SJSA1 (cell line): ENCODE data around the gene FER. TPM values are rescaled to one million over a fixed set of nuclear protein-coding genes. Genes with fewer than 3 reads are reported as not detected.
"Not testable (repeated sequence)": the region's sequence is repeated elsewhere in the genome, so short reads cannot be mapped to it uniquely, and the experiment has no call there.

Experiments
- DNase-seq, 2 experiments: peaks; one replicate each; pipeline ENCODE4 v3.0.0-alpha.2; 2015 to 2020; ENCODE audit warnings: low spot score in 2 of 2, low read depth in 1 of 2
- H3K27ac ChIP-seq: fragments of 250-450 bp; sonication (Bioruptor Pico); 2 replicates; pipeline ENCODE4 v1.5.1; 2020; ENCODE audit warnings: mild to moderate bottlenecking, moderate library complexity
- H3K27me3 ChIP-seq: fragments of 250-450 bp; sonication (Bioruptor Pico); replicated peaks from 2 replicates; pipeline ENCODE4 v1.5.1; 2020; ENCODE audit warnings: mild to moderate bottlenecking, moderate library complexity
- H3K36me3 ChIP-seq: fragments of 250-450 bp; sonication (Bioruptor Pico); 2 replicates; pipeline ENCODE4 v1.5.1; 2020; ENCODE audit warnings: mild to moderate bottlenecking
- H3K4me1 ChIP-seq: fragments of 250-450 bp; sonication (Bioruptor Pico); replicated peaks from 2 replicates; pipeline ENCODE4 v1.6.1; 2021; ENCODE audit warnings: mild to moderate bottlenecking
- H3K4me3 ChIP-seq: fragments of 250-450 bp; sonication (Bioruptor Pico); 2 replicates; pipeline ENCODE4 v1.5.1; 2020; ENCODE audit warnings: mild to moderate bottlenecking
- H3K9me3 ChIP-seq: fragments of 250-450 bp; sonication (Bioruptor Pico); replicated peaks from 2 replicates; pipeline ENCODE4 v1.5.1; 2020; ENCODE audit warnings: mild to moderate bottlenecking
- total RNA-seq: library from RNA; depleted of rRNA; stranded (reverse); fragments of >200 nt; shearing (Covaris generic); gene quantifications from 2 replicates; pipeline ENCODE4 v1.2.3, GENCODE V29; 2014

FER gene
- total RNA-seq, 1 experiment from 2014 or later, result 31.2 TPM

DNA sequence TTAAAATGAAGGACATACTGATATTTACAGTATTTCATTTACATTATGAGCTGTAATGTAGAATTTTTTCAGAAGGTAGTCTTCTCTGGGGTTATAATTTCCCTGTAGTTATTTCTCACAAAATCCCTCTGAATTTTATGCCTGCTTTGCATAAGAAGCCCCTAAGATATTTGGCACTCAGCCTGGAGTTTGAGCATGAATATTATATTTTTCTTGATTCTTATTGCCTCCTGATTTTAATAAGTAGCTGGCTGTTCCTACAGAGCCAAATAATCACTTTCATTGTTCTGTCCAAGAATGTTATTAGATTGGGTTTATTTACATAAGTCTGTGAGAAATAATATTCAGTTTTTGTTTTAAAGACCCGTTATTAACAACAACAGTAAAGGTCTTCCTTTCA lies 195.0 kb downstream of the FER start:
- no peak for DNase-seq
- Histone ChIP-seq H3K4me3 (no peak overlapping the region), H3K27me3 (no peaks in the 10 kb centered on the region), H3K27ac (no peak overlapping the region), H3K9me3 (no peaks in the 10 kb centered on the region), H3K4me1 (no peaks in the 10 kb centered on the region), H3K36me3 (no peaks in the 10 kb centered on the region)

DNA sequence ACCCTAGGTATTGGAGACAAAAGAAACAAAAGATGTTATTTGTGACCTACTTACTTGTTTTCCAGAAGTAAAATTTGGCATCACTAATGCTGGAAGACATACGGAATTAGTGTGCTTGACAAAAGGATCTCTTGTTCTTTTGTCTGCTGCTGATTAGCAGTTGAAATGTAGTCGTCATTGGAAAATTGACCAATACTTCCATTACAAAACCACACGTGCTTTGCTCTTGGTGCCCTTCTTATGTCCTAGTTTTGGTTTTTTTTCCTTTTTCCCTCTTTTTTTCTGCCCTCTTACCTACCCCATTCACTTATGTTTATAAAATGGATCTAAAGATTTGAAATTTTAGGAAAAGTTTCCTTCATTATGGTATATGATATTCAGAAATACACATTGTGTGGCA lies 197.4 kb downstream of the FER start:
- no peaks in the 10 kb centered on the region for H3K9me3 ChIP-seq
- no peaks in the 10 kb centered on the region for H3K4me1 ChIP-seq
- H3K27me3 ChIP-seq, result no peaks in the 10 kb centered on the region
- H3K4me3 ChIP-seq, result no peak overlapping the region
- H3K27ac ChIP-seq, result no peak overlapping the region
- DNase-seq, result no peak
- no peaks in the 10 kb centered on the region for H3K36me3 ChIP-seq

DNA sequence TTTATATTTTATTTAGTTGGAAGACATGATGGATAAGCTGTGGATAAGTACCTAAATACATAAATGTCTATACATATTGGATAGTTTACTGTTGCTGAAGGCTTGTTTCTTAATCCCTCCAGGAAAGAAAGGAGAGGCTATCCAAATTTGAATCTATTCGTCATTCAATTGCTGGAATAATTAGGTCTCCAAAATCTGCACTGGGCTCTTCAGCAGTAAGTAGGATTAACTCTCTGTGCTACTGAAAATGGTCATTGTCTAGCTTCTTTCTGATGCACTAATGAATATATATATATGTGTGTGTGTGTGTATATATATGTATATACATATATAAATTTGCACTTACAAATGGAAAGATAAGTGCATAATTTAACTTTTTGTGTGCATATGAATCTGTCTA lies 198.3 kb downstream of the FER start:
- no peak for DNase-seq
- Histone ChIP-seq H3K4me3 (no peak overlapping the region), H3K27me3 (no peaks in the 10 kb centered on the region), H3K27ac (no peak overlapping the region), H3K36me3 (no peaks in the 10 kb centered on the region), H3K4me1 (no peaks in the 10 kb centered on the region), H3K9me3 (no peaks in the 10 kb centered on the region)

DNA sequence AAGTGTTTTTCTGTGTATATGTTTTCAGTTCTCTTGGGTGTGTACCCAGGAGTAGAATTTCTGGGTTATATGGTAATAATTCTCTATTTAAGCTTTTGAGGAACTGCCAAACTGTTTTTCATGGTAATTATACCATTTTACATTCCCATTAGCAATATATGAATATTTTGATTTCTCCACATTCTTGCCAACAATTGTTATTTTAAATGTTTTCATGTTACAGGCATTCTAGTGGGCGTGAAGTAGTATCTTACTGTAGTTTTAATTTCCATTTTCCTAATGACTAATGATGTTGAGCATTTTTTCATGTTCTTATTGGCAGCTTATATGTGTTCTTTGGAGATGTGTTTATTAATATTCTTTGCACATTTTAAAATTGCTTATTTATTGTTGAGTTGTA lies 199.5 kb downstream of the FER start:
- H3K9me3 ChIP-seq, result no peaks in the 10 kb centered on the region
- no peaks in the 10 kb centered on the region for H3K4me1 ChIP-seq
- no peaks in the 10 kb centered on the region for H3K36me3 ChIP-seq
- no peak overlapping the region for H3K4me3 ChIP-seq
- no peak overlapping the region for H3K27ac ChIP-seq
- DNase-seq, result no peak
- no peaks in the 10 kb centered on the region for H3K27me3 ChIP-seq

DNA sequence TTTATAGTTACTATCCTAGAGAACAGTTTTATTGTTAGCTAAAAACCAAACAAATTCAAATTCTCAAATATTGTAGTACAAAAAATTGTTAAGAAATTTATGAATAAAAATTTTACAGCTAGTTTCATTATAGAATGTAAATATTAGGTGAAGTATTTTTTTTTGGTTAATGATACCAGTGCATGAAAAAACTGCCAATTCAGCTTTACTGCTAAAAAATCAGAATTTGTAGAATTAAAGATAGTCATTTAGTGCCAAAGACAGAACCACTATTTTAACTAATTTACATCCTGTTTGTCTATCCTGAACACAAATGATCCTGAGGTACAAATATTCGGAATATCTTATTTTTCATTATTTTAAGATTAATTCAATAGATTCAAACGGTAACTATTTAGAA lies 202.6 kb downstream of the FER start:
- Histone ChIP-seq H3K9me3 (no peaks in the 10 kb centered on the region), H3K4me1 (no peaks in the 10 kb centered on the region), H3K36me3 (no peaks in the 10 kb centered on the region), H3K4me3 (no peak overlapping the region), H3K27me3 (no peaks in the 10 kb centered on the region), H3K27ac (no peak overlapping the region)
- DNase-seq, result no peak

DNA sequence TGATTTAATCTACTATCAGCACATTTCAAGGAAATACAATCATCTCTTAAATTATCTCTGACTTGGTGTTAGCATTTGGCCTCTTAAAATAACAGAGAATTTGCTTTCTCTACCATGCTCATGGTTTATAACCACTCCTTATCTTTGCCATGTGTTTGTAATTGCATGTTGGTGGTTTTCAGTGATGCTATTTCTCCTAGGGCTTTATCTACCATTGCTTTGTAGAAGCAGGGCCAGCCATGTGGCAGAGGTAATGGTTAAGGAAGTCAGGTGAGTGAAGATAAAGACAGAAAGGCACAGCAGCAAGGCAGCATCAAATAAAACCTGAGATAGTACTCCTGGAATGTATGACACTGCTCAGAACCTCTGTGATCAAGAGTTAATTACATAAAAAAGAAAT lies 206.2 kb downstream of the FER start:
- Histone ChIP-seq H3K4me1 (no peaks in the 10 kb centered on the region), H3K27ac (no peak overlapping the region)

DNA sequence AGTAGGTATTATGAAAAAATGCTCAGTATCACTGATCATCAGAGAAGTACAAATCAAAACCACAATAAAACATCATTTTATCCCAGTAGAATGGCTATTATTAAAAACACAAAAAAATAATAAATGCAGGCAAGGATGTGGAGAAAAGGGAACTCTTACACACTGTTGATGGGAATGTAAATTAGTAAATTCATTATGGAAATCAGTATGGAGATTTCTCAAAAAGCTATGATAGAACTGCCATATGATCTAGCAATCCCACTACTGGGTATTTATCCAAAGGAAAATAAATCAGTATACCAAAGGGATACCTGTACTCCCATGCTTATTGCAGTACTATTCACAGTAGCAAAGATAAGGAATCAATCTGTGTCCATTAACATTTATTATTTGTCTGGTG lies 209.6 kb downstream of the FER start:
- Histone ChIP-seq H3K36me3 (no peaks in the 10 kb centered on the region), H3K27ac (no peak overlapping the region), H3K27me3 (no peaks in the 10 kb centered on the region), H3K4me1 (no peaks in the 10 kb centered on the region), H3K9me3 (no peaks in the 10 kb centered on the region), H3K4me3 (no peak overlapping the region)
- no peak for DNase-seq

More for the DNA sequence above, 206.2 kb downstream of the FER start:
- no peaks in the 10 kb centered on the region for H3K27me3 ChIP-seq
- H3K36me3 ChIP-seq, result no peaks in the 10 kb centered on the region
- H3K9me3 ChIP-seq, result no peaks in the 10 kb centered on the region
- no peak for DNase-seq
- no peak overlapping the region for H3K4me3 ChIP-seq

DNA sequence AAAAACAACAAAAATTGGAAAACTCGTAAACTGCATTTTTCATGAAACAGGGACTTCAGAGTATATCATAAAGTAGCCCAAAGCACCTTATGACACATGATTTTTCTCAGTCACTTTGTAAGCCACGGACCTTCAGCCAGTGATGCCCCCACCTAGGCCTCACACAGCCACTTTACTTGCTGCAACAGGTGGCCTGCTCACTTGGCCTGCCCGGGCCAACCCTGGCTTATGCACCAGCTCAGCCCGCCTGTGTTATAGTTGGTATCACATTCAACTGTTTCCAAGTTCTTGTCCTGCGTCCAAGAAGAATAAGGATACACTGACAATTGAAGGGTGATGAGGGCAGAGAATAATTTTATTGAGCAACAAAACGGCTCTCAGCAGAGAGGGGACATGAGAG lies 219.2 kb downstream of the FER start:
- Histone ChIP-seq H3K27me3 (no peaks in the 10 kb centered on the region), H3K4me1 (no peaks in the 10 kb centered on the region), H3K36me3 (no peaks in the 10 kb centered on the region), H3K27ac (no peak overlapping the region), H3K9me3 (no peaks in the 10 kb centered on the region), H3K4me3 (no peak overlapping the region)
- DNase-seq, result no peak

DNA sequence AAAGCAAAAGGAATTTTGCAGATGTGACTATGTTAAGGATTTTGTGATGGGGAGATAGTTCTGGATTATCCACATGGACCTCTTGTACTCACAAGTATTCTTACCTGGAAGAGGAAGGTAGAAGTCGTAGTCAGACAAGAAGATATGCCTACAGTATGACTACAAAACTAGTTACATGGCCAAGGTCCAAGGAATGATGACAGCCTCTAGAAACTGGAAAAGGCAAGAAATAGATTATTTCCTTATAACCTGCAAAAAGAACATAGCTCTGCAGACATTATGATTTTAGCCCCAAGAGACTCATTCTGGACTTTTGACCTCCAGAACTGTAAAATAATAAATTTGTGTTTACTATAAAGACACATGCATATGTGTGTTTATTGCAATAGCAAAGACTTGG lies 226.9 kb downstream of the FER start:
- no peaks in the 10 kb centered on the region for H3K9me3 ChIP-seq
- H3K4me3 ChIP-seq, result no peak overlapping the region
- no peak for DNase-seq
- no peaks in the 10 kb centered on the region for H3K4me1 ChIP-seq
- H3K27me3 ChIP-seq, result no peaks in the 10 kb centered on the region
- no peaks in the 10 kb centered on the region for H3K36me3 ChIP-seq
- H3K27ac ChIP-seq, result no peak overlapping the region

DNA sequence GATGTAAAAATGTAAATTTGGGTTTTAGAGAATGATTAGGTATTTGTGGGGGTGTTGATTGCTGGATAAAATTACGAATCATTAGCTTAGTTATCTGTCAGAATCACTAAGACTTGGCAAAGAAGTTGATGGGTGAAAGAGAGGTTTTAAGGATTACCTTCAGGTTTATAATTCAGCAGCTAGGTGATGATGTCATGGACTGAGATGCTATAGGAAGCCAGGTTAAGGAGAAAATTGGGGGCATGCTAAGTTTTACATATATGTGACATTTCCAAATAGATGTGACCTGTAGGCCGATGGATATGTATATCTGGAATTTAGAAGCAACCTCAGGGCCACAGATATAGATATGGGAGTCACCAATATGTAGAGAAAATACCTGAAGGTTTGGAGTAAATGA lies 228.0 kb downstream of the FER start:
- no peak overlapping the region for H3K27ac ChIP-seq
- no peaks in the 10 kb centered on the region for H3K36me3 ChIP-seq
- H3K9me3 ChIP-seq, result no peaks in the 10 kb centered on the region
- no peaks in the 10 kb centered on the region for H3K27me3 ChIP-seq
- H3K4me1 ChIP-seq, result no peaks in the 10 kb centered on the region
- no peak overlapping the region for H3K4me3 ChIP-seq
- no peak for DNase-seq

DNA sequence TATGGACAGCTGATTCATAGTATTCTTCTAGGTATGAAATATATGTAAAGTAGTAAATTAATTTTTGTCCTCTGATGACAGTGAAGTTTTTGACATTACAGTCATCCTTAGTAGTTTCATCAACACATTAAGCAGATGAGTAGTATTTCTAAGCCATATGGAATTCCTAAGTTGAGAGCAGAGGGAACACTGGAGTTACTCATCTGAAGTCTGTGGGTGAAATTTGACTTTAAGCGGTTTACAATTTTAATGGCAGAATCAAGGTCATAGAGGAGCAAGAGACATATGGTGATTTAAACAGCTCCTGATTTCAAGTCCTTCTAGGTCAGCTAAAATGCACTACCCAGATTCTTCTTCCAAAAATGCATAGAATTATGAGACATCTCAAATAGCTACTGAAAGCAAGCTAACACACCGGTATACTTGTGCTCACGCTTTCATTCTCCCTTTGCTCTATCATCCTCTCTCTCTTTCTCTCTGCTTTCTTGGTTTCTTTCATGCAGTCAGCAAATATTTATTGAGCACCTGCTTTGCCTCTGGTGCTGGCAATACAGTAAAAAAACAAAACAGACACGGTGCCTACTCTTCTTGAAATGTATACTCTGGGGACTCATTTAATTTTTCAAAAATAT lies 235.9 kb downstream of the FER start:
- no peaks in the 10 kb centered on the region for H3K27me3 ChIP-seq
- no peak overlapping the region for H3K4me3 ChIP-seq
- no peaks in the 10 kb centered on the region for H3K4me1 ChIP-seq
- H3K9me3 ChIP-seq, result no peaks in the 10 kb centered on the region; the same call in 1 of the 2 replicates
- H3K36me3 ChIP-seq, result 0 out of 2 replicates have a peak, but pooled peaks cover 2% of the 10 kb centered on the region
- no peak overlapping the region for H3K27ac ChIP-seq
- DNase-seq, result no peak

DNA sequence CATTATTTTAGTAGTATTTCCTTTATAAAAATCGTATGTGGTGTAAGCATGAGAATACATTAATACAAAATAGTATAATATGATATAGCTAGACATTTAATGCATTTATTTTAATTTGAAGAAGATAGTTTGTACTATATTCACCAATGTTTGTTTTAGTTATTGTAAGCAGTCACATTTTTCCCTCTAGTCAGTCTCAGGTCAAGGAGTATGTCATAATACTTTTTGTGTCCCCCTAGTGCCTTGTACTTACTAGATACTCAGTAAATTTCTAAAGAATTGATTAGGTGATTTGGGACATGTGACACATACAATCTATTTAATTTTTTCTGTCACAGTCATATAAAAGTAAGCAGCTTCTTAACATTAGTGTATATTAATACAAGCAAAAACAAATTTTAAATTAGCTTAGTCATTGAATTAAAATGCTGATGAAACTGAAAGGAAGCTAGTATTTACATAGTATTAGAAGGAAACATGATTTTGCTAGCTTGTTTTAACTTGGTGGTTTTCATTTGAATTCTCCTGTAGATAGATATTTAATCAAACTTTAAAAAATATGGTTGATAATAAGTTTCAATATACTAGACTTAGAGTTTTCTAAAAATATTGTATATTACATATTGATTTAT lies 242.2 kb downstream of the FER start:
- DNase-seq, result no peak
- Histone ChIP-seq H3K4me1 (0 out of 2 replicates have a peak, but pooled peaks cover 4% of the 10 kb centered on the region), H3K27ac (no peak overlapping the region), H3K36me3 (0 out of 2 replicates have a peak, but pooled peaks cover 2% of the 10 kb centered on the region), H3K9me3 (peaks cover 1% of the 10 kb centered on the region; the same call in 1 of the 2 replicates), H3K4me3 (no peak overlapping the region), H3K27me3 (no peaks in the 10 kb centered on the region)

DNA sequence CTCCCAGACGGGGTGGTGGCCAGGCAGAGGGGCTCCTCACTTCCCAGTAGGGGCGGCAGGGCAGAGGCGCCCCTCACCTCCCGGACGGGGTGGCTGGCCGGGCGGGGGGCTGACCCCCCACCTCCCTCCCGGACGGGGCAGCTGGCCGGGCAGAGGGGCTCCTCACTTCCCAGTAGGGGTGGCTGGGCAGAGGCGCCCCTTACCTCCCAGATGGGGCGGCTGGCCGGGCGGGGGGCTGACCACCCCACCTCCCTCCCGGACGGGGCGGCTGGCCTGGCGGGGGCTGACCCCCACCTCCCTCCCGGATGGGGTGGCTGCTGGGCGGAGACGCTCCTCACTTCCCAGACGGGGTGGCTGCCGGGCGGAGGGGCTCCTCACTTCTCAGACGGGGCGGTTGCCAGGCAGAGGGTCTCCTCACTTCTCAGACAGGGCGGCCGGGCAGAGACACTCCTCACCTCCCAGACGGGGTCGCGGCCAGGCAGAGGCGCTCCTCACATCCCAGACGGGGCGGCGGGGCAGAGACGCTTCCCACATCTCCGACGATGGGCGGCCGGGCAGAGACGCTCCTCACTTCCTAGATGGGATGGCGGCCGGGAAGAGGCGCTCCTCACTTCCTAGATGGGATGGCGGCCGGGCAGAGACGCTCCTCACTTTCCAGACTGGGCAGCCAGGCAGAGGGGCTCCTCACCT lies 244.8 kb downstream of the FER start:
- H3K9me3 ChIP-seq, H3K36me3 ChIP-seq, H3K4me1 ChIP-seq, H3K27me3 ChIP-seq, H3K4me3 ChIP-seq, H3K27ac ChIP-seq, DNase-seq: not testable (repeated sequence)

DNA sequence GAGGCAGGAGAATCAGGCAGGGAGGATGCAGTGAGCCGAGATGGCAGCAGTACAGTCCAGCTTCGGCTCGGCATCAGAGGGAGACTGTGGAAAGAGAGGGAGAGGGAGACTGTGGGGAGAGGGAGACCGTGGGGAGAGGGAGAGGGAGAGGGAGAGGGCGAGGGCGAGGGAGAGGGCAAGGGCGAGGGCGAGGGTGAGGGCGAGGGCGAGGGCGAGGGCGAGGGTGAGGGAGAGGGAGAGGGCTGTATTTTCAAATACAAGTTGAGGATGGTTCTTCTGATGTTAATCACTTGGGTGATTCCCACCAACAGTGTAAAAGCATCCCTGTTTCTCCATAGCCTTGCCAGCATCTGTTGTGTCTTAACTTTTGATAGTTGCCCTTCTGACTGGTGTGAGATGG lies 245.7 kb downstream of the FER start:
- not testable (repeated sequence) for H3K4me3 ChIP-seq, H3K4me1 ChIP-seq, H3K27ac ChIP-seq, DNase-seq, H3K27me3 ChIP-seq, H3K36me3 ChIP-seq, H3K9me3 ChIP-seq
